H1 (cell line): ENCODE measurements around the gene PTPN13. TPM values are rescaled to one million over a fixed set of nuclear protein-coding genes. Genes with fewer than 3 reads are reported as not detected.

Source experiments
- CTCF ChIA-PET: fragments of 300-600 bp; sonication (Branson Sonifier 250); formaldehyde crosslinking; loops from one replicate; lab custom pipeline; 2021; ENCODE audit not compliant: partially characterized antibody; lab: Charles Lee
- POLR2A ChIA-PET: fragments of 300-600 bp; sonication (Branson Sonifier 250); formaldehyde crosslinking; loops from one replicate; lab custom pipeline; 2021; ENCODE audit warnings: inconsistent platforms; ENCODE audit not compliant: partially characterized antibody; lab: Charles Lee
- DNase-seq, 2 experiments: peaks; one replicate each; pipeline versions ENCODE4 v3.0.0 to v3.0.0-alpha.2; 2010 to 2022; ENCODE audit warnings: low spot score in 2 of 2, low read depth in 1 of 2, mixed read lengths in 1 of 2
- FAIRE-seq: peaks from 2 replicates; lab custom pipeline; 2011; peaks lifted over from hg19 to GRCh38; lab: Jason Lieb, UNC
- H2AFZ ChIP-seq: 2 replicates; pipeline ENCODE4 v1.8.1; 2012; ENCODE audit warnings: low read length, inconsistent platforms
- H2AK5ac ChIP-seq: 2 replicates; pipeline ENCODE4 v1.6.1; 2013; ENCODE audit warnings: low read depth, low read length
- H2BK120ac ChIP-seq: replicated peaks from 2 replicates; pipeline ENCODE3; 2013; ENCODE audit warnings: low read depth, low read length, inconsistent platforms
- H2BK12ac ChIP-seq: 2 replicates; pipeline ENCODE4 v1.6.1; 2013; ENCODE audit warnings: low read depth, low read length
- H2BK15ac ChIP-seq: 2 replicates; pipeline ENCODE4 v1.6.1; 2013; ENCODE audit warnings: low read length
- H2BK20ac ChIP-seq: 2 replicates; pipeline ENCODE4 v1.6.1; 2013; ENCODE audit warnings: low read length
- H2BK5ac ChIP-seq: 2 replicates; pipeline ENCODE4 v1.6.1; 2013; ENCODE audit warnings: low read depth, low read length
- H3K14ac ChIP-seq: 2 replicates; pipeline ENCODE4 v1.6.1; 2013; ENCODE audit warnings: inconsistent platforms; ENCODE audit not compliant: insufficient read length
- H3K18ac ChIP-seq: 2 replicates; pipeline ENCODE4 v1.6.1; 2013; ENCODE audit warnings: low read length; ENCODE audit errors: extremely low read depth
- H3K23ac ChIP-seq: 2 replicates; pipeline ENCODE4 v1.6.1; 2013; ENCODE audit warnings: inconsistent platforms; ENCODE audit not compliant: insufficient read length
- H3K23me2 ChIP-seq: 2 replicates; pipeline ENCODE4 v1.6.1; 2013; ENCODE audit warnings: low read depth, low read length
- H3K27ac ChIP-seq: 2 replicates; pipeline ENCODE4 v1.6.1; 2011; ENCODE audit warnings: low read depth, low read length, inconsistent platforms
- H3K27me3 ChIP-seq, 4 experiments: replicated peaks in 1 of 4; 1 replicate in 1 of 4; 2 replicates in 3 of 4; pipeline versions ENCODE4 v1.6.1 to v1.8.1; 2011 to 2013; ENCODE audit warnings: low read length in 3 of 4, mild to moderate bottlenecking in 3 of 4, inconsistent platforms in 2 of 4, mixed read lengths in 2 of 4, moderate library complexity in 1 of 4; ENCODE audit not compliant: control insufficient read depth in 3 of 4, insufficient read depth in 3 of 4; ENCODE audit errors: extremely low read depth in 1 of 4
- H3K36me3 ChIP-seq, 4 experiments: 2 replicates each; pipeline versions ENCODE4 v1.6.1 to v1.8.1; 2011 to 2013; ENCODE audit warnings: mild to moderate bottlenecking in 4 of 4, low read length in 3 of 4, moderate library complexity in 2 of 4, control low read depth in 1 of 4, inconsistent platforms in 1 of 4; ENCODE audit not compliant: insufficient read depth in 4 of 4, control insufficient read depth in 2 of 4
- H3K4ac ChIP-seq: replicated peaks from 2 replicates; pipeline ENCODE3; 2013; ENCODE audit warnings: low read length, low read depth, mixed read lengths, inconsistent platforms; ENCODE audit not compliant: insufficient read length
- H3K4me1 ChIP-seq, 4 experiments: replicated peaks in 1 of 4; 1 replicate in 1 of 4; 2 replicates in 3 of 4; pipeline versions ENCODE4 v1.6.1 to v1.8.1; 2011 to 2013; ENCODE audit warnings: low read length in 3 of 4, inconsistent platforms in 2 of 4, mixed read lengths in 1 of 4; ENCODE audit not compliant: insufficient read depth in 4 of 4, control insufficient read depth in 3 of 4
- H3K4me2 ChIP-seq, 2 experiments: 2 replicates each; pipeline versions ENCODE4 v1.6.1 to v1.8.1; 2011 to 2013; ENCODE audit warnings: low read depth in 2 of 2, low read length in 2 of 2, control low read depth in 1 of 2, inconsistent platforms in 1 of 2, mild to moderate bottlenecking in 1 of 2; ENCODE audit not compliant: insufficient read depth in 1 of 2
- H3K4me3 ChIP-seq, 4 experiments: fragments of 200-600, 300-600 bp in 1 of 4; sonication (generic), shearing (Covaris generic), sonication (Bioruptor Twin) in 1 of 4; 2 replicates each; pipeline versions ENCODE4 v1.5.1 to v1.8.1; 2011 to 2016; ENCODE audit warnings: low read length in 4 of 4, low read depth in 3 of 4, control low read depth in 2 of 4, inconsistent platforms in 2 of 4, mild to moderate bottlenecking in 2 of 4, mixed read lengths in 1 of 4, moderate library complexity in 1 of 4; ENCODE audit not compliant: insufficient read depth in 2 of 4; ENCODE audit errors: extremely low read depth in 1 of 4
- H3K56ac ChIP-seq: replicated peaks from 2 replicates; pipeline ENCODE3; 2013; ENCODE audit warnings: low read depth, mild to moderate bottlenecking, mixed read lengths, low read length, inconsistent platforms; ENCODE audit not compliant: insufficient read length
- H3K79me1 ChIP-seq: 2 replicates; pipeline ENCODE4 v1.6.1; 2013; ENCODE audit warnings: low read depth, low read length, control low read depth
- H3K79me2 ChIP-seq, 2 experiments: 2 replicates each; pipeline versions ENCODE4 v1.6.1 to v1.8.1; 2012 to 2013; ENCODE audit warnings: low read length in 2 of 2, mild to moderate bottlenecking in 2 of 2, inconsistent platforms in 1 of 2; ENCODE audit not compliant: insufficient read depth in 2 of 2, control insufficient read depth in 1 of 2
- H3K9ac ChIP-seq, 4 experiments: replicated peaks in 1 of 4; 1 replicate in 1 of 4; 2 replicates in 3 of 4; pipeline versions ENCODE4 v1.6.1 to v1.8.1; 2011 to 2013; ENCODE audit warnings: low read depth in 3 of 4, low read length in 3 of 4, control low read depth in 2 of 4, mild to moderate bottlenecking in 2 of 4, moderate library complexity in 2 of 4, inconsistent platforms in 1 of 4; ENCODE audit errors: extremely low read depth in 1 of 4
- H3K9me3 ChIP-seq, 2 experiments: 2 replicates each; pipeline versions ENCODE4 v1.6.1 to v1.8.1; 2012 to 2013; ENCODE audit warnings: mild to moderate bottlenecking in 2 of 2, moderate library complexity in 2 of 2, control low read depth in 1 of 2, inconsistent platforms in 1 of 2, low read depth in 1 of 2, low read length in 1 of 2, mixed read lengths in 1 of 2; ENCODE audit not compliant: insufficient read depth in 2 of 2
- H4K20me1 ChIP-seq, 2 experiments: replicated peaks in 1 of 2; 2 replicates each; pipeline versions ENCODE3 to v1.8.1; 2011 to 2013; ENCODE audit warnings: inconsistent platforms in 2 of 2, low read length in 2 of 2, mild to moderate bottlenecking in 1 of 2; ENCODE audit not compliant: insufficient read depth in 2 of 2, control insufficient read depth in 1 of 2
- H4K5ac ChIP-seq: 2 replicates; pipeline ENCODE4 v1.6.1; 2013; ENCODE audit warnings: low read length, low read depth, mixed read lengths, inconsistent platforms; ENCODE audit not compliant: insufficient read length
- H4K8ac ChIP-seq: 2 replicates; pipeline ENCODE4 v1.8.0; 2013; ENCODE audit warnings: mild to moderate bottlenecking, moderate library complexity, low read length, inconsistent platforms; ENCODE audit not compliant: insufficient read depth; ENCODE audit errors: extremely low read depth
- H4K91ac ChIP-seq: replicated peaks from 2 replicates; pipeline ENCODE3; 2013; ENCODE audit warnings: low read length, mixed read lengths, inconsistent platforms; ENCODE audit not compliant: insufficient read length
- BRCA1 ChIP-seq: IDR thresholded peaks from 2 replicates; pipeline ENCODE4 v1.6.1; 2012; ENCODE audit warnings: low read depth, low read length, improper control_type of control experiment
- CBX8 ChIP-seq: fragments of 300-800, 300-1000 bp; sonication (generic); IDR thresholded peaks from 2 replicates; pipeline ENCODE4 v1.7.1; 2016; ENCODE audit warnings: low read depth, low read length, borderline replicate concordance
- CEBPB ChIP-seq: IDR thresholded peaks from 2 replicates; pipeline ENCODE4 v1.6.1; 2012; ENCODE audit warnings: low read depth, low read length
- CTBP2 ChIP-seq: IDR thresholded peaks from 2 replicates; pipeline ENCODE4 v1.7.0; 2011; ENCODE audit warnings: borderline replicate concordance, mild to moderate bottlenecking, moderate library complexity, mixed read lengths, low read length; ENCODE audit not compliant: insufficient read depth, insufficient read length
- JUN ChIP-seq: IDR thresholded peaks from 2 replicates; pipeline ENCODE4 v1.6.1; 2011; ENCODE audit warnings: low read depth, mild to moderate bottlenecking, improper control_type of control experiment, low read length
- KDM4A ChIP-seq: IDR thresholded peaks from one replicate; pipeline ENCODE4 v1.7.1; 2012; ENCODE audit warnings: low read depth, mild to moderate bottlenecking, moderate library complexity, low read length, inconsistent platforms; ENCODE audit not compliant: severe bottlenecking
- MAFK ChIP-seq: IDR thresholded peaks from 2 replicates; pipeline ENCODE4 v1.6.1; 2012; ENCODE audit warnings: low read depth, mild to moderate bottlenecking, improper control_type of control experiment, low read length
- POU5F1 ChIP-seq: IDR thresholded peaks from 2 replicates; pipeline ENCODE4 v1.6.1; 2011; ENCODE audit warnings: low read depth, mild to moderate bottlenecking, low read length, moderate library complexity
- RXRA ChIP-seq: IDR thresholded peaks from 2 replicates; pipeline ENCODE4 v1.6.1; 2011; ENCODE audit warnings: low read depth, mild to moderate bottlenecking, low read length, moderate library complexity; ENCODE audit not compliant: insufficient read depth
- SIN3A ChIP-seq, 2 experiments: IDR thresholded peaks in 1 of 2; conservative IDR thresholded peaks in 1 of 2; 2 replicates each; pipeline ENCODE4 v1.6.1; 2011 to 2012; ENCODE audit warnings: low read length in 2 of 2, improper control_type of control experiment in 1 of 2, low read depth in 1 of 2, mild to moderate bottlenecking in 1 of 2
- SP4 ChIP-seq: IDR thresholded peaks from 2 replicates; pipeline ENCODE4 v1.6.1; 2012; ENCODE audit warnings: low read length, inconsistent platforms
- SRF ChIP-seq: IDR thresholded peaks from 2 replicates; pipeline ENCODE4 v1.6.1; 2011; ENCODE audit warnings: mild to moderate bottlenecking, low read depth, low read length, moderate library complexity
- TAF7 ChIP-seq: optimal IDR thresholded peaks from 2 replicates; pipeline ENCODE3; 2011; ENCODE audit warnings: low read depth, mild to moderate bottlenecking, inconsistent platforms, low read length, moderate library complexity, borderline replicate concordance
- USF2 ChIP-seq: IDR thresholded peaks from 2 replicates; pipeline ENCODE4 v1.6.1; 2011; ENCODE audit warnings: low read length, improper control_type of control experiment
- WGBS, 2 experiments: shearing (Covaris generic) in 1 of 2; methylation state at CpG; one replicate each; pipeline versions ENCODE4 v1.1.6 to v1.1.7; 2013 to 2015; ENCODE audit warnings: low lambda C conversion rate in 2 of 2, mixed read lengths in 2 of 2, inconsistent platforms in 1 of 2, low coverage in 1 of 2, missing lambda C conversion rate in 1 of 2; ENCODE audit not compliant: insufficient replicate concordance in 2 of 2, insufficient coverage in 1 of 2, insufficient read length in 1 of 2; ENCODE audit errors: extremely low coverage in 1 of 2, missing lambda C conversion rate in 1 of 2; 5-methylcytosine and 5-hydroxymethylcytosine counted together
- polyA plus RNA-seq, 7 experiments: library from polyadenylated mRNA; depleted of rRNA in 3 of 7; stranded (reverse) in 5 of 7; unstranded in 2 of 7; fragments of >200 nt in 5 of 7; fragments of 200-250 nt in 2 of 7; gene quantifications; 1 replicate in 5 of 7; 2 replicates in 1 of 7; 4 replicates in 1 of 7; pipeline versions ENCODE4 v1.2.1 to v1.2.3, GENCODE V29; 2011 to 2013; ENCODE audit warnings: missing spikeins in 2 of 7, mixed read lengths in 2 of 7
- total RNA-seq: library from RNA; stranded (reverse); fragmentation: NEBNext Ultra II Directional; extraction: Animal tissue kit (Norgen Biotek cat#: 25700); gene quantifications from 2 replicates; pipeline ENCODE4 v1.2.1, GENCODE V29; 2021

PTPN13 gene
- total and polyA plus RNA-seq, 2 of the 8 experiments (the other 6 are each of a cell fraction or from before 2014, with no cell fraction given) = 12.7 to 57.9 TPM

DNA sequence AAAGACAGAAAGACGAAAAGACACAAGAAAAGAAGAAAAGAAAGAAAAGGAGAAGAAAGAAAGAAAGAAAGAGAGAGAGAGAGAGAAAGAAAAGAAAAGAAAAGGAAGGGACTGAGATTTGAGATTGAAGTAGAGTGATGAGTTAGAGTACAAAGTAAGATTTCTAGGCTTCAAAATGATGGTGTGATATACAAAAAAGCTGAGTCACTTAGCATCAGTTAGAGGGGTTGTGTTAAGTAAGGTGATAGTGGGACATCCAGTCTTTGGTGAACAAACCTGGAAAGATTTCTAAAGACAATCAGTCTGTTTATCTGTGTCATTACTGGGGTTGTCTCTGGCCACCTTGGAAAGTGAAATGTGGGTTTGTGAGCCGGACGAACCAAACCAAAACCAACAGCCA is 241.6 kb downstream of the PTPN13 start:
- no peaks in the 10 kb centered on the region for H3K23me2 ChIP-seq
- DNase-seq (no peak), FAIRE-seq (no peak)
- ChIA-PET POLR2A (no interaction called here), CTCF (interaction anchor here (0.7 to 1.1 kb wide), 2 partner anchors 10 to 965 kb away, joined by 3 read pairs; no protein-coding TSS in a partner anchor)
- H3K9me3 ChIP-seq = no peaks in the 10 kb centered on the region
- no peak overlapping the region for H4K91ac ChIP-seq
- no peak overlapping the region for H3K9ac ChIP-seq
- no peak overlapping the region for H4K8ac ChIP-seq
- no peak overlapping the region for H2BK5ac ChIP-seq
- no peak overlapping the region for H2BK15ac ChIP-seq
- H3K4me2 ChIP-seq = no peak overlapping the region
- H2BK120ac ChIP-seq = no peak overlapping the region
- H3K4ac ChIP-seq = no peak overlapping the region
- no peak overlapping the region for H2AFZ ChIP-seq
- H3K27me3 ChIP-seq = no peaks in the 10 kb centered on the region
- no peaks in the 10 kb centered on the region for H3K79me2 ChIP-seq
- no peak overlapping the region for H2AK5ac ChIP-seq
- H3K18ac ChIP-seq = no peak overlapping the region
- no peak overlapping the region for H3K4me3 ChIP-seq
- WGBS, 2 experiments = 88% methylated on average over 3 of the region's 3 CpGs; no CpG with 5 or more reads in 1 of the 2 experiments
- H3K79me1 ChIP-seq = no peaks in the 10 kb centered on the region
- H3K56ac ChIP-seq = no peak overlapping the region
- no peaks in the 10 kb centered on the region for H4K20me1 ChIP-seq
- H2BK12ac ChIP-seq = no peak overlapping the region
- peaks cover 0 to 2% (median 0%) of the 10 kb centered on the region in 4 experiments; a peak in 1 of 7 replicates for H3K4me1 ChIP-seq
- H3K23ac ChIP-seq = no peak overlapping the region
- H3K36me3 ChIP-seq = no peaks in the 10 kb centered on the region
- no peak overlapping the region for H3K27ac ChIP-seq
- no peak overlapping the region for H2BK20ac ChIP-seq
- no peak overlapping the region for H4K5ac ChIP-seq
- H3K14ac ChIP-seq = no peak overlapping the region
- TF ChIP-seq JUN (no peak), SRF (no peak), CEBPB (no peak), RXRA (no peak), SIN3A (conservative IDR thresholded peaks at IDR 0.05 in 1 of 2, IDR thresholded peaks at IDR 0.05 in 1 of 2; ENCODE audit: low read depth in 1 of 2, low read length in 2 of 2) (no peak), MAFK (no peak), TAF7 (no peak), BRCA1 (no peak), POU5F1 (no peak), SP4 (no peak), CTBP2 (no peak), KDM4A (no peak), USF2 (no peak), CBX8 (no peak)
